Lower leg skin (tissue), 4 donors: ENCODE results near the gene CTPS2. TPM values are rescaled to one million over a fixed set of nuclear protein-coding genes. Genes with fewer than 3 reads are reported as not detected.
"Not testable (repeated sequence)": the region's sequence is repeated elsewhere in the genome, so short reads cannot be mapped to it uniquely, and the experiment has no call there.

Experiments used
- DNase-seq, 2 donors: peaks; one replicate each; pipeline ENCODE4 v3.0.0-alpha.2; 2019; ENCODE audit warnings: low spot score in 2 of 2
- H3K4me3 ChIP-seq: fragments of 200-600 bp; sonication (generic); 2 replicates; pipeline ENCODE4 v1.5.1; 2017; ENCODE audit warnings: mild to moderate bottlenecking, low read depth; ENCODE audit not compliant: poor library complexity, severe bottlenecking
- POLR2A ChIP-seq, 2 donors: fragments of 450-650 bp; IDR thresholded peaks; one replicate each; pipeline ENCODE4 v1.6.1; 2016 to 2017; ENCODE audit warnings: antibody characterized with exemption in 2 of 2, mild to moderate bottlenecking in 1 of 2, moderate library complexity in 1 of 2
- WGBS, 2 donors: methylation state at CpG; one replicate each; pipeline ENCODE4 v1.1.5; 2018; 5-methylcytosine and 5-hydroxymethylcytosine counted together
- intact Hi-C: fragments of 100-400 bp; cut with DNase I; formaldehyde crosslinking; loops from one replicate; pipeline ENCODE4 v1.15.0; 2023; ENCODE audit warnings: low total_unique reads
- total RNA-seq, 4 donors: library from RNA; depleted of rRNA; stranded (reverse); fragments of >200 nt; gene quantifications; one replicate each; pipeline ENCODE4 v1.1.0, GENCODE V29; 2016
- TF ChIP-seq, protein P1 (sequence below), 3 donors: fragments of 450-650 bp; IDR thresholded peaks; one replicate each; pipeline ENCODE4 v1.5.1; 2016; ENCODE audit warnings: antibody characterized with exemption in 3 of 3, mild to moderate bottlenecking in 3 of 3, moderate library complexity in 2 of 3

Gene CTPS2
- total RNA-seq, 4 donors from 2014 or later = 6.7 to 11.1 (median 9.3) TPM

- H3K4me3 ChIP-seq = no peak overlapping the region
- 14 to 18% methylated on average over 5 to 6 of the region's 6 CpGs for WGBS, 2 donors
- TF ChIP-seq, protein P1, sequence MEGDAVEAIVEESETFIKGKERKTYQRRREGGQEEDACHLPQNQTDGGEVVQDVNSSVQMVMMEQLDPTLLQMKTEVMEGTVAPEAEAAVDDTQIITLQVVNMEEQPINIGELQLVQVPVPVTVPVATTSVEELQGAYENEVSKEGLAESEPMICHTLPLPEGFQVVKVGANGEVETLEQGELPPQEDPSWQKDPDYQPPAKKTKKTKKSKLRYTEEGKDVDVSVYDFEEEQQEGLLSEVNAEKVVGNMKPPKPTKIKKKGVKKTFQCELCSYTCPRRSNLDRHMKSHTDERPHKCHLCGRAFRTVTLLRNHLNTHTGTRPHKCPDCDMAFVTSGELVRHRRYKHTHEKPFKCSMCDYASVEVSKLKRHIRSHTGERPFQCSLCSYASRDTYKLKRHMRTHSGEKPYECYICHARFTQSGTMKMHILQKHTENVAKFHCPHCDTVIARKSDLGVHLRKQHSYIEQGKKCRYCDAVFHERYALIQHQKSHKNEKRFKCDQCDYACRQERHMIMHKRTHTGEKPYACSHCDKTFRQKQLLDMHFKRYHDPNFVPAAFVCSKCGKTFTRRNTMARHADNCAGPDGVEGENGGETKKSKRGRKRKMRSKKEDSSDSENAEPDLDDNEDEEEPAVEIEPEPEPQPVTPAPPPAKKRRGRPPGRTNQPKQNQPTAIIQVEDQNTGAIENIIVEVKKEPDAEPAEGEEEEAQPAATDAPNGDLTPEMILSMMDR (IDR thresholded peaks at IDR 0.05) = no peak
- no peak for TF ChIP-seq POLR2A (IDR thresholded peaks at IDR 0.05)
- intact Hi-C loops = loop anchor here (10.0 kb wide), 1 partner anchor 864 kb away; the partner anchor contains the start of gene AP1S2
- DNase-seq = no peak
These were observed 6.4 kb upstream of the CTPS2 start for GRCh38 chrX:16718824-16719333.

- intact Hi-C loops = loop anchor here (10.0 kb wide), 1 partner anchor 862 kb away; the partner anchor contains the start of gene AP1S2
- not testable (repeated sequence) for H3K4me3 ChIP-seq, DNase-seq
- WGBS, 2 donors = 87 to 90% methylated on average over 6 of the region's 6 CpGs
These were observed 4.0 kb upstream of the CTPS2 start for GRCh38 chrX:16716451-16716850.

GRCh38 chrX:16715638-16716037 lies 3.2 kb upstream of the CTPS2 start:
- H3K4me3 ChIP-seq, DNase-seq: not testable (repeated sequence)
- WGBS, 2 donors = 78 to 100% methylated on average over 5 to 6 of the region's 6 CpGs
- intact Hi-C loops = loop anchor here (10.0 kb wide), 1 partner anchor 861 kb away; the partner anchor contains the start of gene AP1S2

DNA sequence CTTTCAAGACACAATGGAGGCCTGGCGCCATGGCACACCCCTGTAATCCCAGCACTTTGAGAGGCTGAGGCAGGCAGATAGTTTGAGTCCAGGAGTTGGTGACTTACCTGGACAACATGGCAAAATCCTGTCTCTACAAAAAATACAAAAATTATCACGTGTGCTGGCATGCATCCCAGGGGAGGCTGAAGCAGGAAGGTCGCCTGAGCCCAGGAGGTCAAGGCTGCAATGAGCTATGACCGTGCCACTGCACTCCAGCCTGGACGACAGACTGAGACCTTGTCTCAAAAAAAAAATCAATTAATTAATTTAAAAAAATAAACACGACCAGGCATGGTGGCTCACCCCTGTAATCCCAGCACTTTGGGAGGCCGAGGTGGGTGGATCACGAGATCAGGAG lies 2.0 kb upstream of the CTPS2 start:
- 84 to 88% methylated on average over 8 of the region's 8 CpGs for WGBS, 2 donors
- no peak overlapping the region for H3K4me3 ChIP-seq
- DNase-seq = no peak
- TF ChIP-seq, protein P1 (IDR thresholded peaks at IDR 0.05) = no peak
- TF ChIP-seq POLR2A (IDR thresholded peaks at IDR 0.05) = no peak
- intact Hi-C loops = loop anchor here (10.0 kb wide), 1 partner anchor 860 kb away; the partner anchor contains the start of gene AP1S2

GRCh38 chrX:16711893-16712547 lies 449 bp downstream of the CTPS2 start:
- 2% methylated on average over 26 of the region's 67 CpGs; no CpG with 5 or more reads in 1 of the 2 donors for WGBS, 2 donors
- DNase-seq = no peak
- peak overlapping the region; percentile 55 for H3K4me3 ChIP-seq
- TF ChIP-seq, protein P1 (IDR thresholded peaks at IDR 0.05) = no peak
- TF ChIP-seq POLR2A (IDR thresholded peaks at IDR 0.05) = no peak
- intact Hi-C loops = loop anchor here (10.0 kb wide), 1 partner anchor 857 kb away; the partner anchor contains the start of gene AP1S2

- DNase-seq = no peak
- no peak overlapping the region for H3K4me3 ChIP-seq
- 30 to 59% methylated on average over 9 of the region's 9 CpGs for WGBS, 2 donors
- intact Hi-C loops = loop anchor here (10.0 kb wide), 1 partner anchor 857 kb away; the partner anchor contains the start of gene AP1S2
- TF ChIP-seq, protein P1 (IDR thresholded peaks at IDR 0.05) = no peak
- TF ChIP-seq POLR2A (IDR thresholded peaks at IDR 0.05) = no peak
These were observed 1.2 kb downstream of the CTPS2 start for GRCh38 chrX:16711219-16711811.
